ENCODE measurements around the gene CRYBG1. TPM values are rescaled to one million over a fixed set of nuclear protein-coding genes. Genes with fewer than 3 reads are reported as not detected.

The CRYBG1 gene
- total and polyA plus RNA-seq, 2 experiments from 2014 or later = 3.2 to 10.0 TPM

DNA sequence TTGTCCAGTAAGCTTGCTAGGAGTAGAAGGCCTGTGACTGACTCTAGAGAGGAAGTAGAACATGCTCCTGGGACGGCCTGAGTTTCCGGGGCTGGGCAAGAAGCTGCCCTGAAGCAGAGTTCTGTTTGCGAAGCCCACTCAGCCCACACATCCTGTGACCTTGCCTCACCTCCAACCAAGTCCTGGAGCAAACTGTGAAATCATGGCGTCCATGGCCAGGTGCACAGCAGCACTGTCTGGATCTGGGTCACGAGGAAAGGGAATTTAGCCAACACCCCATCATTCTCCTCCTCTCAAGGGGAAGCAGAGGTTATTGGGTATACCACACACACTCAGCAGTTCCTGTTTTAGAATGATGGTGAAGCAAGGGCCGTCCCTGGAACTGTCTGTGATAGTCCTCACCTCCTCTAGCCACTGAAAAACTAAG, 87.5 kb downstream of the CRYBG1 start:
- H3K27ac ChIP-seq = no peak overlapping the region
- H3K36me3 ChIP-seq (replicated peaks; ENCODE audit: insufficient read depth, low read depth) = no peaks in the 10 kb centered on the region
- no peak for DNase-seq (ENCODE audit: low spot score)
- H4K20me1 ChIP-seq (ENCODE audit: insufficient read depth, poor library complexity, severe bottlenecking) = no peaks in the 10 kb centered on the region
- H3K4me3 ChIP-seq = no peak overlapping the region
- no peaks in the 10 kb centered on the region for H3K27me3 ChIP-seq
- H3K4me1 ChIP-seq (ENCODE audit: insufficient read depth) = no peaks in the 10 kb centered on the region
- H3K4me2 ChIP-seq = no peak overlapping the region
- WGBS (ENCODE audit: low lambda C conversion rate, missing lambda C conversion rate) = 89% methylated on average over 6 of the region's 6 CpGs
- H3K9me2 ChIP-seq (replicated peaks; ENCODE audit: insufficient read depth) = no peaks in the 10 kb centered on the region
- H2AFZ ChIP-seq = no peak overlapping the region
- H3K9me3 ChIP-seq (ENCODE audit: low read depth) = no peaks in the 10 kb centered on the region
- no peaks in the 10 kb centered on the region for H3K79me2 ChIP-seq
- TF ChIP-seq, protein P1, sequence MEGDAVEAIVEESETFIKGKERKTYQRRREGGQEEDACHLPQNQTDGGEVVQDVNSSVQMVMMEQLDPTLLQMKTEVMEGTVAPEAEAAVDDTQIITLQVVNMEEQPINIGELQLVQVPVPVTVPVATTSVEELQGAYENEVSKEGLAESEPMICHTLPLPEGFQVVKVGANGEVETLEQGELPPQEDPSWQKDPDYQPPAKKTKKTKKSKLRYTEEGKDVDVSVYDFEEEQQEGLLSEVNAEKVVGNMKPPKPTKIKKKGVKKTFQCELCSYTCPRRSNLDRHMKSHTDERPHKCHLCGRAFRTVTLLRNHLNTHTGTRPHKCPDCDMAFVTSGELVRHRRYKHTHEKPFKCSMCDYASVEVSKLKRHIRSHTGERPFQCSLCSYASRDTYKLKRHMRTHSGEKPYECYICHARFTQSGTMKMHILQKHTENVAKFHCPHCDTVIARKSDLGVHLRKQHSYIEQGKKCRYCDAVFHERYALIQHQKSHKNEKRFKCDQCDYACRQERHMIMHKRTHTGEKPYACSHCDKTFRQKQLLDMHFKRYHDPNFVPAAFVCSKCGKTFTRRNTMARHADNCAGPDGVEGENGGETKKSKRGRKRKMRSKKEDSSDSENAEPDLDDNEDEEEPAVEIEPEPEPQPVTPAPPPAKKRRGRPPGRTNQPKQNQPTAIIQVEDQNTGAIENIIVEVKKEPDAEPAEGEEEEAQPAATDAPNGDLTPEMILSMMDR (IDR thresholded peaks at IDR 0.05; ENCODE audit: poor library complexity) = no peak
- TF ChIP-seq EZH2 (IDR thresholded peaks at IDR 0.05; ENCODE audit: borderline replicate concordance) (no peak), EZH2phosphoT487 (IDR thresholded peaks at IDR 0.05; ENCODE audit: low read depth, severe bottlenecking, unreplicated experiment) (no peak)

DNA sequence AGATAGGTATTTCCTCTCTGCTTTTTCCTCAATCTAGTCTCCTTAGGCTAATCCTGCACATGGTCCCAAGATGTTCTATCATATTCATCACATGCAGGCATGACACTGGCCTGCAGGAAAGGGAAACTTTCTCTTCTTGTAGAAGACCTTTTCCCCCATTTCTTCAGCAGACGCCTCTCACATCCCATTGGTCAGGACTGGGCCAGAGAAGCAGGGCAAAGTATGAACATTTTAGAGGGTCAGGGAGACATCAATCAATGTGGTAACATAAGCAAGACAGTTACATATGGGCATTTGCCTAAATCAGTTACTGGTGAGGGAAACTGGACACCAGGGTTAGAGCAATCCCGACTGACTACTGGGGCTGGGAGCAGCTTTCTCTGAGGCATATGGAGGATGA, 90.1 kb downstream of the CRYBG1 start:
- H3K9me2 ChIP-seq (replicated peaks; ENCODE audit: insufficient read depth) = no peaks in the 10 kb centered on the region
- no peaks in the 10 kb centered on the region for H4K20me1 ChIP-seq (ENCODE audit: insufficient read depth, poor library complexity, severe bottlenecking)
- no peak overlapping the region for H3K4me3 ChIP-seq
- no peak overlapping the region for H3K4me2 ChIP-seq
- no peaks in the 10 kb centered on the region for H3K36me3 ChIP-seq (replicated peaks; ENCODE audit: insufficient read depth, low read depth)
- H2AFZ ChIP-seq = no peak overlapping the region
- no peaks in the 10 kb centered on the region for H3K79me2 ChIP-seq
- no peak overlapping the region for H3K27ac ChIP-seq
- no peak for DNase-seq (ENCODE audit: low spot score)
- 48% methylated on average over 2 of the region's 2 CpGs for WGBS (ENCODE audit: low lambda C conversion rate, missing lambda C conversion rate)
- TF ChIP-seq, protein P1 (IDR thresholded peaks at IDR 0.05; ENCODE audit: poor library complexity) = no peak
- TF ChIP-seq EZH2 (IDR thresholded peaks at IDR 0.05; ENCODE audit: borderline replicate concordance) (no peak), EZH2phosphoT487 (IDR thresholded peaks at IDR 0.05; ENCODE audit: low read depth, severe bottlenecking, unreplicated experiment) (no peak)
- no peaks in the 10 kb centered on the region for H3K27me3 ChIP-seq
- no peaks in the 10 kb centered on the region for H3K9me3 ChIP-seq (ENCODE audit: low read depth)
- no peaks in the 10 kb centered on the region for H3K4me1 ChIP-seq (ENCODE audit: insufficient read depth)

DNA sequence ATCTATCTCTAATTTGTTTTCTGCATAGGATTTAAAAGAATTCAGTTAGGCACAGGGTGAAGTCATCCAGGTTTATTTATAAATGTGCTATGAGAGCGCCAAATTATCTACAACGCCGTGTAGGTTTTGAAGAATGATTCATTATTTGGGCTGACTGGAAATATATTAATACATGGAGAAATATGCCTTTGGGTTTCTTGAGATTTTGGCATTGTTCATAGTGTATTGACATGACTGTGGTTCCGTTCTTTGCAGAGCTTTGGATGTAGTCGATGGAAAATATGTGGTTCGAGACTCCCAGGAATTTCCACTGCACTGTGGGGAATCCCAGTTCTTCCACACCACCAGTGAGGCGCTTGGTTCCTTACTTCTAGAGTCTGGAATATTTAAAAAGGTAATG, 90.9 kb downstream of the CRYBG1 start:
- no peak overlapping the region for H3K4me2 ChIP-seq
- no peaks in the 10 kb centered on the region for H4K20me1 ChIP-seq (ENCODE audit: insufficient read depth, poor library complexity, severe bottlenecking)
- H3K4me3 ChIP-seq = no peak overlapping the region
- H3K4me1 ChIP-seq (ENCODE audit: insufficient read depth) = no peaks in the 10 kb centered on the region
- H2AFZ ChIP-seq = no peak overlapping the region
- no peaks in the 10 kb centered on the region for H3K36me3 ChIP-seq (replicated peaks; ENCODE audit: insufficient read depth, low read depth)
- H3K79me2 ChIP-seq = no peaks in the 10 kb centered on the region
- H3K9me3 ChIP-seq (ENCODE audit: low read depth) = no peaks in the 10 kb centered on the region
- no peak for DNase-seq (ENCODE audit: low spot score)
- no peaks in the 10 kb centered on the region for H3K27me3 ChIP-seq
- H3K9me2 ChIP-seq (replicated peaks; ENCODE audit: insufficient read depth) = no peaks in the 10 kb centered on the region
- 80% methylated on average over 7 of the region's 7 CpGs for WGBS (ENCODE audit: low lambda C conversion rate, missing lambda C conversion rate)
- TF ChIP-seq EZH2phosphoT487 (IDR thresholded peaks at IDR 0.05; ENCODE audit: low read depth, severe bottlenecking, unreplicated experiment) (no peak), EZH2 (IDR thresholded peaks at IDR 0.05; ENCODE audit: borderline replicate concordance) (no peak)
- TF ChIP-seq, protein P1 (IDR thresholded peaks at IDR 0.05; ENCODE audit: poor library complexity) = no peak
- no peak overlapping the region for H3K27ac ChIP-seq

DNA sequence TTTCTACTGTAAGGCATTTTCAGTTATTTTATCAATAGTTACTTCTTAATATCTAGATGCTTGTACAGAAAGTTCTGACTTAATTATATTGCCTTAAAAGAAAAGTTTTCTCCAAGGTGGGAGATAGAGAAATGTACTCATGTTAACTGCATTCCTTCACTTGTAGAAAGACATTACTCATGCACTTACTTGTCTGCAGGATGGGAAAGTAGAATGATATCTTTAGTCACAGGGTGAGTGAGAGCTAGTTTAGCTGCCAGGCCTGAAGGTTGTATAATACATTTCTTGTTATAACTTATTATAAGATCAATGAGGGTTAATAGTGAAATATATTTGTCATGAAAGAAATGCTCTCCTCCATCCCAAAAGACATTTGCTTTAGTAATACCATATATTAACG, 92.1 kb downstream of the CRYBG1 start:
- Histone ChIP-seq H3K79me2 (no peaks in the 10 kb centered on the region), H3K36me3 (replicated peaks; ENCODE audit: insufficient read depth, low read depth) (no peaks in the 10 kb centered on the region), H4K20me1 (ENCODE audit: insufficient read depth, poor library complexity, severe bottlenecking) (no peaks in the 10 kb centered on the region), H3K27ac (no peak overlapping the region), H2AFZ (no peak overlapping the region), H3K9me3 (ENCODE audit: low read depth) (no peaks in the 10 kb centered on the region), H3K4me1 (ENCODE audit: insufficient read depth) (no peaks in the 10 kb centered on the region), H3K9me2 (replicated peaks; ENCODE audit: insufficient read depth) (no peaks in the 10 kb centered on the region), H3K27me3 (no peaks in the 10 kb centered on the region), H3K4me2 (no peak overlapping the region), H3K4me3 (no peak overlapping the region)
- TF ChIP-seq EZH2phosphoT487 (IDR thresholded peaks at IDR 0.05; ENCODE audit: low read depth, severe bottlenecking, unreplicated experiment) = no peak
- TF ChIP-seq, protein P1 (IDR thresholded peaks at IDR 0.05; ENCODE audit: poor library complexity) = no peak
- TF ChIP-seq EZH2 (IDR thresholded peaks at IDR 0.05; ENCODE audit: borderline replicate concordance) = no peak
- 52% methylated on average over 1 of the region's 1 CpG for WGBS (ENCODE audit: low lambda C conversion rate, missing lambda C conversion rate)
- no peak for DNase-seq (ENCODE audit: low spot score)
